Sigmoid colon (tissue), 7 donors: ENCODE measurements around the gene RNF40. TPM values are rescaled to one million over a fixed set of nuclear protein-coding genes. Genes with fewer than 3 reads are reported as not detected.
A peak's percentile ranks its signal among the peaks of the same experiment; 100 is the strongest.

Experiments used
- DNase-seq: peaks from one replicate; pipeline ENCODE4 v3.0.0-alpha.2; 2019
- H3K27ac ChIP-seq, 4 donors: fragments of 200-600 bp; sonication (generic); one replicate each; pipeline ENCODE4 v1.5.1; 2016 to 2019; ENCODE audit warnings: mild to moderate bottlenecking in 1 of 4
- H3K27me3 ChIP-seq, 3 donors: fragments of 200-600 bp; sonication (generic); one replicate each; pipeline ENCODE4 v1.5.1; 2019; ENCODE audit warnings: mild to moderate bottlenecking in 1 of 3
- H3K36me3 ChIP-seq, 4 donors: fragments of 200-600 bp; sonication (generic); one replicate each; pipeline ENCODE4 v1.5.1; 2016 to 2019
- H3K4me1 ChIP-seq, 4 donors: fragments of 200-600 bp; sonication (generic); one replicate each; pipeline ENCODE4 v1.5.1; 2017 to 2019
- H3K4me3 ChIP-seq, 4 donors: fragments of 200-600 bp; sonication (generic); one replicate each; pipeline ENCODE4 v1.5.1; 2017 to 2019; ENCODE audit warnings: mild to moderate bottlenecking in 2 of 4, moderate library complexity in 1 of 4
- H3K9me3 ChIP-seq, 4 donors: fragments of 200-600 bp in 3 of 4; sonication (generic) in 3 of 4; one replicate each; pipeline versions ENCODE4 v1.5.1 to v1.6.1; 2013 to 2019
- EP300 ChIP-seq, 4 donors: sonication (generic); formaldehyde crosslinking; IDR thresholded peaks; one replicate each; pipeline ENCODE4 v1.6.1; 2017; ENCODE audit warnings: antibody characterized with exemption in 4 of 4
- POLR2A ChIP-seq, 2 donors: fragments of 450-650 bp; IDR thresholded peaks; one replicate each; pipeline ENCODE4 v1.6.1; 2016; ENCODE audit warnings: antibody characterized with exemption in 2 of 2, mild to moderate bottlenecking in 2 of 2, moderate library complexity in 2 of 2
- POLR2AphosphoS5 ChIP-seq, 4 donors: sonication (generic); formaldehyde crosslinking; IDR thresholded peaks; one replicate each; pipeline ENCODE4 v1.6.1; 2017; ENCODE audit warnings: antibody characterized with exemption in 4 of 4
- WGBS, 2 donors: extraction: QIAGEN DNeasy Blood & Tissue Kit; methylation state at CpG; one replicate each; pipeline ENCODE4 v1.1.7; 2013; 5-methylcytosine and 5-hydroxymethylcytosine counted together
- intact Hi-C: fragments of 100-400 bp; cut with DNase I; formaldehyde crosslinking; loops from one replicate; pipeline ENCODE4 v1.15.1; 2023
- polyA plus RNA-seq, 3 donors: library from polyadenylated mRNA; stranded (reverse); fragments of 200-250 nt; gene quantifications; one replicate each; pipeline ENCODE4 v1.2.3, GENCODE V29; 2013
- total RNA-seq, 4 donors: library from RNA; depleted of rRNA; stranded (reverse); fragments of >200 nt; gene quantifications; one replicate each; pipeline ENCODE4 v1.1.0, GENCODE V29; 2016
- TF ChIP-seq, protein P1 (sequence below), 4 experiments: fragments of 450-650 bp in 3 of 4; fragments of 200-600 bp in 1 of 4; IDR thresholded peaks; one replicate each; pipeline ENCODE4 v1.5.1; 2016 to 2019; ENCODE audit warnings: antibody characterized with exemption in 4 of 4, mild to moderate bottlenecking in 3 of 4, moderate library complexity in 2 of 4
- donor health status: healthy with polysubstance abuse.
- donor health status: Bipolar disorder and iron deficiency.
- donor health status: healthy.

The RNF40 gene
- total and polyA plus RNA-seq, 7 donors = 34.8 to 79.3 (median 49.4) TPM

DNA sequence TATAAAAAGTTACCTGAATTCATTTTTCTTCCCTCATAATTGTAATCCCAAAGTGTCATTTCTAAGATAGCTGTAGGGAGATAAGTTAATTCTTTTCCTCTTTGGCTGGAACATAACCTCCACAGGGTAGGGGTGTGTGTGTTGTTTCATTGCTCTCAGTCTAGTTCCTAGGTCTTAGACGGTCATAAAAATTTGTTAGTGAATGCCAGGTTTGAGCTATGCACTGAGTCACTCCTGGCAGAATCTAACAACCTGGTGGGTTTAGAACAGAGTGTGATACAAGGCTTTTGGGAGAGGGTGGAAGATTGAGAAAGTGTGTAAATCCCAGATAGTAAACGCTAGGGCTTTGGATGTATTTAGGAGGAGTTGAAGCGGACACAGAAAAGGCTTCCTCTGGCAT is 14.8 kb upstream of the RNF40 start:
- H3K36me3 ChIP-seq = peaks cover 0 to 36% (median 7%) of the 10 kb centered on the region in 4 donors
- DNase-seq = no peak
- 13 to 46% methylated on average over 3 of the region's 3 CpGs for WGBS, 2 donors
- intact Hi-C loops = loop anchor here (5.0 kb wide), 1 partner anchor 50 kb away; the partner anchor contains the start of gene SRCAP
- H3K27ac ChIP-seq = peak overlapping the region; percentile 78 to 92 (median 83)
- H3K27me3 ChIP-seq = no peaks in the 10 kb centered on the region
- no peak for TF ChIP-seq EP300 (IDR thresholded peaks at IDR 0.05)
- no peak for TF ChIP-seq POLR2AphosphoS5 (IDR thresholded peaks at IDR 0.05)
- TF ChIP-seq, protein P1, sequence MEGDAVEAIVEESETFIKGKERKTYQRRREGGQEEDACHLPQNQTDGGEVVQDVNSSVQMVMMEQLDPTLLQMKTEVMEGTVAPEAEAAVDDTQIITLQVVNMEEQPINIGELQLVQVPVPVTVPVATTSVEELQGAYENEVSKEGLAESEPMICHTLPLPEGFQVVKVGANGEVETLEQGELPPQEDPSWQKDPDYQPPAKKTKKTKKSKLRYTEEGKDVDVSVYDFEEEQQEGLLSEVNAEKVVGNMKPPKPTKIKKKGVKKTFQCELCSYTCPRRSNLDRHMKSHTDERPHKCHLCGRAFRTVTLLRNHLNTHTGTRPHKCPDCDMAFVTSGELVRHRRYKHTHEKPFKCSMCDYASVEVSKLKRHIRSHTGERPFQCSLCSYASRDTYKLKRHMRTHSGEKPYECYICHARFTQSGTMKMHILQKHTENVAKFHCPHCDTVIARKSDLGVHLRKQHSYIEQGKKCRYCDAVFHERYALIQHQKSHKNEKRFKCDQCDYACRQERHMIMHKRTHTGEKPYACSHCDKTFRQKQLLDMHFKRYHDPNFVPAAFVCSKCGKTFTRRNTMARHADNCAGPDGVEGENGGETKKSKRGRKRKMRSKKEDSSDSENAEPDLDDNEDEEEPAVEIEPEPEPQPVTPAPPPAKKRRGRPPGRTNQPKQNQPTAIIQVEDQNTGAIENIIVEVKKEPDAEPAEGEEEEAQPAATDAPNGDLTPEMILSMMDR (IDR thresholded peaks at IDR 0.05) = no peak
- no peak for TF ChIP-seq POLR2A (IDR thresholded peaks at IDR 0.05)
- no peaks in the 10 kb centered on the region for H3K9me3 ChIP-seq
- H3K4me3 ChIP-seq = peak overlapping the region in 3 of 4 donors; percentile 79 to 99 (median 92)
- H3K4me1 ChIP-seq = peaks cover 0 to 28% (median 18%) of the 10 kb centered on the region in 4 donors

DNA sequence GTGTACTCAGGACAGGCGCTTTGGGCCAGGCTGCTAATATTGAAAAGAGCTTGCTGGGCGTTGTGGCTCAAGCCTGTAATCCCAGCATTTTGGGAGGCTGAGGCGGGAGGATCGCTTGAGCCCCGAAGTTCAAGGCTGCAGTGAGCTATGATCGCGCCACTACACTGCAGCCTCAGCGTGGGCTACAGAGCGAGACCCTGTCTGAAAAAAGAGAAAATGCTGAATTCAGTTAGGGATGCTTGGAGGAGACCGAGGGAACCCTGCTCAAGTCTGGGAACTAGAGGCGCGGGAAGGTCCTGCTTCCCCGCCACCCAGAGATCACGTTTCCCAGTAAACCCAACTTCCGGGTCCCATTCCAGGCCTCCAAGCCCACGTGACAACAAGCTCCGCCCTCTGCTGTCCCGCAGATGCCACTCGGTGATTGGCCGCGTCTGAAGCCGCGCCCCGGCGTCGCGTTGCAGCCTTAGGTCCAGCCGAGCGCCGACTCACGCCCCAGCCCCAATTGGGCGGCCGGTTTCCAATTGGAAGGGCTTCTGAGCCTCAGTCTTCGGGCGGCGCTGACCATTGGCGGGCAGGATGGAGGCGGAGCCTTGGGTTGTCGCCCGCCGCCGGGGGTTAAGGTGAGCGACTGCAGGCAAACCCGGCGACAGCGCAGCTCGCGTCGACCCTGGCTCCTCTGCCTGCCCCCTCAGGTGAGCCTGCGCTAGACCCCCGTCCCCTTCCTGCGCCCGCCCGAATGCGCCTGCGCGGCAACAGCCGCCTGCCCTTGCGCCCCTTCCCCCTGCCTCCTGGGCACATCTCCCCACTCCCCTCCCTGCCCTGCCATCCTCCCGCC is 14.1 kb upstream of the RNF40 start, which contains the start of gene PHKG2:
PHKG2 (plus strand) TSS at position 627 of the 835 bp plus-strand sequence. CDS start 396 bp downstream, outside the sequence.
- Histone ChIP-seq H3K27me3 (no peaks in the 10 kb centered on the region), H3K9me3 (no peaks in the 10 kb centered on the region), H3K4me3 (peak within 1 kb of the TSS; percentile 79 to 99 (median 93)), H3K27ac (peak within 1 kb of the TSS; percentile 78 to 92 (median 84)), H3K36me3 (peaks cover 0 to 42% (median 7%) of the 10 kb centered on the region in 4 donors), H3K4me1 (peaks cover 0 to 27% (median 15%) of the 10 kb centered on the region in 4 donors)
- intact Hi-C loops = loop anchor here (2.0 to 5.0 kb wide), 2 partner anchors 15 to 51 kb away; partner anchors contain the start of genes CFAP119, RNF40 and SRCAP
- 1 to 3% methylated on average over 60 of the region's 60 CpGs for WGBS, 2 donors
- DNase-seq = peak; percentile 100
- TF ChIP-seq POLR2A (IDR thresholded peaks at IDR 0.05) (peak; percentile 21 to 37), POLR2AphosphoS5 (IDR thresholded peaks at IDR 0.05) (peak; percentile 30 to 84 (median 78)), EP300 (IDR thresholded peaks at IDR 0.05) (no peak)
- TF ChIP-seq, protein P1 (IDR thresholded peaks at IDR 0.05) = no peak

DNA sequence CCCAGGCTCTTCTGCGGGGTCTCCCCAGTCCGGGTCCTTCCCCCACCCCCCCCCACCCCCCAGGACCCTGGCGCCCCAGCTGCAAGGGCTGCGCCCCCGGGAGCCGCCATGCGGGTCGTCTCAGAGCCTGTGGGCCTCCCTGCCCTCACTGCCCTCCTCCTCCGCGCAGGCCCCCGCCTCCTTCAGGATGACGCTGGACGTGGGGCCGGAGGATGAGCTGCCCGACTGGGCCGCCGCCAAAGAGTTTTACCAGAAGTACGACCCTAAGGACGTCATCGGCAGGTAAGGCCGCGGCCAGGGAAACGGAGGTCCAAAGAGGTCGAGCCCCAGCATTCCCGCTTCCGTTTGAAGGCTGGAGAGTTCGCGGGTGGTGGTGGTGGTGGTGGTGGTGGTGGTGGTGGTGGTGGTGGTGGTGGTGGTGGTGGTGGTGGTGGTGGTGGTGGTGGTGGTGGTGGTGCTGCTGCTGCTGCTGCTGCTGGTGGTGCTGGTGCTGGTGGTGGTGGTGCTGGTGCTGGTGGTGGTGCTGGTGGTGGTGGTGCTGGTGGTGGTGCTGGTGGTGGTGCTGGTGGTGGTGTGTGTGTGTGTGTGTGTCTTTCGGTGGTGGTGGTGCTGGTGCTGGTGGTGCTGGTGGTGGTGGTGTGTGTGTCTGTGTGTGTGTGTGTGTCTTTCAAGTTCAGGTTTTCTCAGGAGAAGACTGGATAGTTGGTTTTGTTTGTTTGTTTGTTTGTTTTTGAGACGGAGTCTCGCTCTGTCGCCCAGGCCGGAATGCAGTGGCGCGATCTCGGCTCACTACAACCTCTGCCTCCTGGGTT is 13.3 kb upstream of the RNF40 start:
- H3K4me3 ChIP-seq = peak overlapping the region; percentile 79 to 99 (median 93)
- peak; percentile 83 for DNase-seq
- H3K27me3 ChIP-seq = no peaks in the 10 kb centered on the region
- no peaks in the 10 kb centered on the region for H3K9me3 ChIP-seq
- 13 to 17% methylated on average over 36 of the region's 36 CpGs for WGBS, 2 donors
- peaks cover 0 to 48% (median 9%) of the 10 kb centered on the region in 4 donors for H3K36me3 ChIP-seq
- TF ChIP-seq EP300 (IDR thresholded peaks at IDR 0.05) = no peak
- TF ChIP-seq, protein P1 (IDR thresholded peaks at IDR 0.05) = no peak
- no peak for TF ChIP-seq POLR2A (IDR thresholded peaks at IDR 0.05)
- TF ChIP-seq POLR2AphosphoS5 (IDR thresholded peaks at IDR 0.05) = no peak
- intact Hi-C loops = loop anchor here (2.0 to 5.0 kb wide), 2 partner anchors 14 to 52 kb away; partner anchors contain the start of genes CFAP119, RNF40 and SRCAP
- peaks cover 0 to 27% (median 15%) of the 10 kb centered on the region in 4 donors for H3K4me1 ChIP-seq
- H3K27ac ChIP-seq = peak overlapping the region; percentile 78 to 92 (median 84)

DNA sequence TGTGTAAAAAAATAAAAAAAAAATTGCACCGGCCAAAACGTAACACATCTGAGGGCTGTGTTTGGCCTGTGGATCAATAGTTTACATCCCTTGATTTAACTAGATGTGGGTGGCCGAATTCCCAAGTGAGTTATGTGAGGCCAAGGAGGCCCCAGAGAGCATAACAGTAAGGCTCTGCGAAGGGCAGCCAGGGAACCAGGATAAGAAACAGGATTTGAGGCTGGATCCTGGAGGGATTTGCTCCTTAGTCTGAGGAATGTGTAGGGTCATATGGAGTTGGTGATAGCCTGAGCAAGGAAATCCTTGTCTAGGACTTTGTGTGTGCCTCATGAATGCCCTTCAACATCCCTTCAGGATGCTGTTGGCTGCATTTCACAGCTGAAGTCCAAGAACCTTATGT is 11.9 kb upstream of the RNF40 start:
- no peak for DNase-seq
- intact Hi-C loops = no loop called here
- H3K27ac ChIP-seq = no peak overlapping the region
- no peak overlapping the region for H3K4me3 ChIP-seq
- 87 to 92% methylated on average over 4 of the region's 4 CpGs for WGBS, 2 donors
- no peak for TF ChIP-seq POLR2A (IDR thresholded peaks at IDR 0.05)
- TF ChIP-seq, protein P1 (IDR thresholded peaks at IDR 0.05) = no peak
- TF ChIP-seq POLR2AphosphoS5 (IDR thresholded peaks at IDR 0.05) = no peak
- no peak for TF ChIP-seq EP300 (IDR thresholded peaks at IDR 0.05)
- no peaks in the 10 kb centered on the region for H3K9me3 ChIP-seq
- H3K4me1 ChIP-seq = peaks cover 0 to 27% (median 15%) of the 10 kb centered on the region in 4 donors
- H3K36me3 ChIP-seq = peaks cover 0 to 48% (median 16%) of the 10 kb centered on the region in 4 donors
- H3K27me3 ChIP-seq = no peaks in the 10 kb centered on the region
